Stomach smooth muscle (tissue), 2 donors: ENCODE measurements around the gene CUEDC1.

Experiments used
- H3K27ac ChIP-seq: one replicate; pipeline ENCODE4 v1.7.0; 2013; ENCODE audit warnings: mild to moderate bottlenecking, low read length, inconsistent platforms
- H3K27me3 ChIP-seq, 2 donors: one replicate each; pipeline ENCODE4 v1.7.0; 2013; ENCODE audit warnings: low read length in 2 of 2; ENCODE audit not compliant: insufficient read depth in 2 of 2, control insufficient read depth in 1 of 2
- H3K36me3 ChIP-seq, 2 donors: one replicate each; pipeline ENCODE4 v1.7.0; 2013; ENCODE audit warnings: low read length in 2 of 2; ENCODE audit not compliant: control insufficient read depth in 2 of 2, insufficient read depth in 2 of 2
- H3K4me1 ChIP-seq: one replicate; pipeline ENCODE4 v1.7.0; 2013; ENCODE audit warnings: low read length; ENCODE audit not compliant: control insufficient read depth, insufficient read depth
- H3K4me3 ChIP-seq, 2 donors: one replicate each; pipeline ENCODE4 v1.7.0; 2013; ENCODE audit warnings: low read length in 2 of 2
- H3K9ac ChIP-seq, 2 donors: one replicate each; pipeline ENCODE4 v1.7.0; 2013; ENCODE audit warnings: low read length in 2 of 2, mild to moderate bottlenecking in 1 of 2
- H3K9me3 ChIP-seq, 2 donors: one replicate each; pipeline ENCODE4 v1.7.0; 2013; ENCODE audit warnings: low read length in 2 of 2; ENCODE audit not compliant: control insufficient read depth in 2 of 2
- donor health status: healthy.
- donor health status: Pancreatic carcinoma.

CUEDC1 gene

GRCh38 chr17:57881143-57881542, 74.1 kb downstream of the CUEDC1 start:
- H3K9me3 ChIP-seq = no peaks in the 10 kb centered on the region
- H3K9ac ChIP-seq = peak overlapping the region in 1 of 2 donors; percentile 2
- peaks cover 53% of the 10 kb centered on the region for H3K4me1 ChIP-seq
- H3K27ac ChIP-seq = peak overlapping the region; percentile 80
- peak overlapping the region in 1 of 2 donors; percentile 40 for H3K4me3 ChIP-seq
- peaks cover 19 to 35% of the 10 kb centered on the region in 2 donors for H3K36me3 ChIP-seq
- no peaks in the 10 kb centered on the region for H3K27me3 ChIP-seq

- peaks cover 64% of the 10 kb centered on the region for H3K4me1 ChIP-seq
- H3K36me3 ChIP-seq = peaks cover 18 to 34% of the 10 kb centered on the region in 2 donors
- peak overlapping the region in 1 of 2 donors; percentile 22 for H3K4me3 ChIP-seq
- no peaks in the 10 kb centered on the region for H3K27me3 ChIP-seq
- peak overlapping the region; percentile 80 for H3K27ac ChIP-seq
- H3K9me3 ChIP-seq = no peaks in the 10 kb centered on the region
- H3K9ac ChIP-seq = peak overlapping the region; percentile 13 to 52
These were observed 75.1 kb downstream of the CUEDC1 start for GRCh38 chr17:57880086-57880456.

- H3K9ac ChIP-seq = peak overlapping the region; percentile 13 to 52
- H3K36me3 ChIP-seq = peaks cover 13 to 29% of the 10 kb centered on the region in 2 donors
- no peaks in the 10 kb centered on the region for H3K27me3 ChIP-seq
- H3K9me3 ChIP-seq = no peaks in the 10 kb centered on the region
- H3K4me1 ChIP-seq = peaks cover 68% of the 10 kb centered on the region
- peak overlapping the region; percentile 80 for H3K27ac ChIP-seq
- no peak overlapping the region for H3K4me3 ChIP-seq
These were observed 75.7 kb downstream of the CUEDC1 start for GRCh38 chr17:57879437-57880085.

- Histone ChIP-seq H3K9me3 (no peaks in the 10 kb centered on the region), H3K36me3 (peaks cover 13 to 24% of the 10 kb centered on the region in 2 donors), H3K27ac (peak overlapping the region; percentile 96), H3K27me3 (no peaks in the 10 kb centered on the region), H3K4me1 (peaks cover 81% of the 10 kb centered on the region), H3K4me3 (no peak overlapping the region), H3K9ac (peak overlapping the region in 1 of 2 donors; percentile 21)
These were observed 77.3 kb downstream of the CUEDC1 start for GRCh38 chr17:57877803-57878377.

- H3K36me3 ChIP-seq = peaks cover 19 to 28% of the 10 kb centered on the region in 2 donors
- peak overlapping the region in 1 of 2 donors; percentile 67 for H3K9ac ChIP-seq
- no peaks in the 10 kb centered on the region for H3K27me3 ChIP-seq
- H3K9me3 ChIP-seq = no peaks in the 10 kb centered on the region
- peaks cover 89% of the 10 kb centered on the region for H3K4me1 ChIP-seq
- peak overlapping the region; percentile 96 for H3K27ac ChIP-seq
- H3K4me3 ChIP-seq = no peak overlapping the region
These were observed 78.4 kb downstream of the CUEDC1 start for GRCh38 chr17:57876866-57877237.

- H3K4me1 ChIP-seq = peaks cover 88% of the 10 kb centered on the region
- peak overlapping the region; percentile 96 for H3K27ac ChIP-seq
- peak overlapping the region; percentile 62 to 67 for H3K9ac ChIP-seq
These were observed 79.0 kb downstream of the CUEDC1 start for GRCh38 chr17:57876023-57876865.

GRCh38 chr17:57875290-57876022, 79.8 kb downstream of the CUEDC1 start:
- Histone ChIP-seq H3K27me3 (no peaks in the 10 kb centered on the region), H3K9ac (peak overlapping the region; percentile 67 to 71), H3K36me3 (peaks cover 28 to 35% of the 10 kb centered on the region in 2 donors), H3K4me1 (peaks cover 85% of the 10 kb centered on the region), H3K27ac (peak overlapping the region; percentile 96), H3K9me3 (no peaks in the 10 kb centered on the region), H3K4me3 (peak overlapping the region; percentile 13 to 22)

More at GRCh38 chr17:57876023-57876865, 79.0 kb downstream of the CUEDC1 start:
- H3K36me3 ChIP-seq = peaks cover 20 to 31% of the 10 kb centered on the region in 2 donors
- H3K27me3 ChIP-seq = no peaks in the 10 kb centered on the region
- H3K4me3 ChIP-seq = no peak overlapping the region
- no peaks in the 10 kb centered on the region for H3K9me3 ChIP-seq

GRCh38 chr17:57874434-57875289, 80.5 kb downstream of the CUEDC1 start:
- H3K4me3 ChIP-seq = peak overlapping the region; percentile 13 to 44
- H3K27me3 ChIP-seq = no peaks in the 10 kb centered on the region
- peak overlapping the region; percentile 96 for H3K27ac ChIP-seq
- H3K9ac ChIP-seq = peak overlapping the region; percentile 71 to 73
- H3K36me3 ChIP-seq = peaks cover 34 to 38% of the 10 kb centered on the region in 2 donors
- H3K9me3 ChIP-seq = no peaks in the 10 kb centered on the region
- H3K4me1 ChIP-seq = peaks cover 83% of the 10 kb centered on the region

- Histone ChIP-seq H3K27ac (peak overlapping the region; percentile 96), H3K9ac (peak overlapping the region; percentile 51 to 73), H3K4me1 (peaks cover 83% of the 10 kb centered on the region), H3K27me3 (no peaks in the 10 kb centered on the region), H3K4me3 (peak overlapping the region; percentile 9 to 44), H3K9me3 (no peaks in the 10 kb centered on the region), H3K36me3 (peaks cover 34 to 40% of the 10 kb centered on the region in 2 donors)
These were observed 81.2 kb downstream of the CUEDC1 start for GRCh38 chr17:57874058-57874419.
